H1 (cell line): ENCODE measurements around the gene PRF1. TPM values are rescaled to one million over a fixed set of nuclear protein-coding genes. Genes with fewer than 3 reads are reported as not detected.

Experiments
- CTCF ChIA-PET: fragments of 300-600 bp; sonication (Branson Sonifier 250); formaldehyde crosslinking; loops from one replicate; lab custom pipeline; 2021; ENCODE audit not compliant: partially characterized antibody; lab: Charles Lee
- POLR2A ChIA-PET: fragments of 300-600 bp; sonication (Branson Sonifier 250); formaldehyde crosslinking; loops from one replicate; lab custom pipeline; 2021; ENCODE audit warnings: inconsistent platforms; ENCODE audit not compliant: partially characterized antibody; lab: Charles Lee
- DNase-seq, 2 experiments: peaks; one replicate each; pipeline versions ENCODE4 v3.0.0 to v3.0.0-alpha.2; 2010 to 2022; ENCODE audit warnings: low spot score in 2 of 2, low read depth in 1 of 2, mixed read lengths in 1 of 2
- FAIRE-seq: peaks from 2 replicates; lab custom pipeline; 2011; peaks lifted over from hg19 to GRCh38; lab: Jason Lieb, UNC
- H2AFZ ChIP-seq: 2 replicates; pipeline ENCODE4 v1.8.1; 2012; ENCODE audit warnings: low read length, inconsistent platforms
- H2AK5ac ChIP-seq: 2 replicates; pipeline ENCODE4 v1.6.1; 2013; ENCODE audit warnings: low read depth, low read length
- H2BK120ac ChIP-seq: replicated peaks from 2 replicates; pipeline ENCODE3; 2013; ENCODE audit warnings: low read depth, low read length, inconsistent platforms
- H2BK12ac ChIP-seq: 2 replicates; pipeline ENCODE4 v1.6.1; 2013; ENCODE audit warnings: low read depth, low read length
- H2BK15ac ChIP-seq: 2 replicates; pipeline ENCODE4 v1.6.1; 2013; ENCODE audit warnings: low read length
- H2BK20ac ChIP-seq: 2 replicates; pipeline ENCODE4 v1.6.1; 2013; ENCODE audit warnings: low read length
- H2BK5ac ChIP-seq: 2 replicates; pipeline ENCODE4 v1.6.1; 2013; ENCODE audit warnings: low read depth, low read length
- H3K14ac ChIP-seq: 2 replicates; pipeline ENCODE4 v1.6.1; 2013; ENCODE audit warnings: inconsistent platforms; ENCODE audit not compliant: insufficient read length
- H3K18ac ChIP-seq: 2 replicates; pipeline ENCODE4 v1.6.1; 2013; ENCODE audit warnings: low read length; ENCODE audit errors: extremely low read depth
- H3K23ac ChIP-seq: 2 replicates; pipeline ENCODE4 v1.6.1; 2013; ENCODE audit warnings: inconsistent platforms; ENCODE audit not compliant: insufficient read length
- H3K23me2 ChIP-seq: 2 replicates; pipeline ENCODE4 v1.6.1; 2013; ENCODE audit warnings: low read depth, low read length
- H3K27ac ChIP-seq: 2 replicates; pipeline ENCODE4 v1.6.1; 2011; ENCODE audit warnings: low read depth, low read length, inconsistent platforms
- H3K27me3 ChIP-seq, 4 experiments: replicated peaks in 1 of 4; 1 replicate in 1 of 4; 2 replicates in 3 of 4; pipeline versions ENCODE4 v1.6.1 to v1.8.1; 2011 to 2013; ENCODE audit warnings: low read length in 3 of 4, mild to moderate bottlenecking in 3 of 4, inconsistent platforms in 2 of 4, mixed read lengths in 2 of 4, moderate library complexity in 1 of 4; ENCODE audit not compliant: control insufficient read depth in 3 of 4, insufficient read depth in 3 of 4; ENCODE audit errors: extremely low read depth in 1 of 4
- H3K36me3 ChIP-seq, 4 experiments: 2 replicates each; pipeline versions ENCODE4 v1.6.1 to v1.8.1; 2011 to 2013; ENCODE audit warnings: mild to moderate bottlenecking in 4 of 4, low read length in 3 of 4, moderate library complexity in 2 of 4, control low read depth in 1 of 4, inconsistent platforms in 1 of 4; ENCODE audit not compliant: insufficient read depth in 4 of 4, control insufficient read depth in 2 of 4
- H3K4ac ChIP-seq: replicated peaks from 2 replicates; pipeline ENCODE3; 2013; ENCODE audit warnings: low read length, low read depth, mixed read lengths, inconsistent platforms; ENCODE audit not compliant: insufficient read length
- H3K4me1 ChIP-seq, 4 experiments: replicated peaks in 1 of 4; 1 replicate in 1 of 4; 2 replicates in 3 of 4; pipeline versions ENCODE4 v1.6.1 to v1.8.1; 2011 to 2013; ENCODE audit warnings: low read length in 3 of 4, inconsistent platforms in 2 of 4, mixed read lengths in 1 of 4; ENCODE audit not compliant: insufficient read depth in 4 of 4, control insufficient read depth in 3 of 4
- H3K4me2 ChIP-seq, 2 experiments: 2 replicates each; pipeline versions ENCODE4 v1.6.1 to v1.8.1; 2011 to 2013; ENCODE audit warnings: low read depth in 2 of 2, low read length in 2 of 2, control low read depth in 1 of 2, inconsistent platforms in 1 of 2, mild to moderate bottlenecking in 1 of 2; ENCODE audit not compliant: insufficient read depth in 1 of 2
- H3K4me3 ChIP-seq, 4 experiments: fragments of 200-600, 300-600 bp in 1 of 4; sonication (generic), shearing (Covaris generic), sonication (Bioruptor Twin) in 1 of 4; 2 replicates each; pipeline versions ENCODE4 v1.5.1 to v1.8.1; 2011 to 2016; ENCODE audit warnings: low read length in 4 of 4, low read depth in 3 of 4, control low read depth in 2 of 4, inconsistent platforms in 2 of 4, mild to moderate bottlenecking in 2 of 4, mixed read lengths in 1 of 4, moderate library complexity in 1 of 4; ENCODE audit not compliant: insufficient read depth in 2 of 4; ENCODE audit errors: extremely low read depth in 1 of 4
- H3K56ac ChIP-seq: replicated peaks from 2 replicates; pipeline ENCODE3; 2013; ENCODE audit warnings: low read depth, mild to moderate bottlenecking, mixed read lengths, low read length, inconsistent platforms; ENCODE audit not compliant: insufficient read length
- H3K79me1 ChIP-seq: 2 replicates; pipeline ENCODE4 v1.6.1; 2013; ENCODE audit warnings: low read depth, low read length, control low read depth
- H3K79me2 ChIP-seq, 2 experiments: 2 replicates each; pipeline versions ENCODE4 v1.6.1 to v1.8.1; 2012 to 2013; ENCODE audit warnings: low read length in 2 of 2, mild to moderate bottlenecking in 2 of 2, inconsistent platforms in 1 of 2; ENCODE audit not compliant: insufficient read depth in 2 of 2, control insufficient read depth in 1 of 2
- H3K9ac ChIP-seq, 4 experiments: replicated peaks in 1 of 4; 1 replicate in 1 of 4; 2 replicates in 3 of 4; pipeline versions ENCODE4 v1.6.1 to v1.8.1; 2011 to 2013; ENCODE audit warnings: low read depth in 3 of 4, low read length in 3 of 4, control low read depth in 2 of 4, mild to moderate bottlenecking in 2 of 4, moderate library complexity in 2 of 4, inconsistent platforms in 1 of 4; ENCODE audit errors: extremely low read depth in 1 of 4
- H3K9me3 ChIP-seq, 2 experiments: 2 replicates each; pipeline versions ENCODE4 v1.6.1 to v1.8.1; 2012 to 2013; ENCODE audit warnings: mild to moderate bottlenecking in 2 of 2, moderate library complexity in 2 of 2, control low read depth in 1 of 2, inconsistent platforms in 1 of 2, low read depth in 1 of 2, low read length in 1 of 2, mixed read lengths in 1 of 2; ENCODE audit not compliant: insufficient read depth in 2 of 2
- H4K20me1 ChIP-seq, 2 experiments: replicated peaks in 1 of 2; 2 replicates each; pipeline versions ENCODE3 to v1.8.1; 2011 to 2013; ENCODE audit warnings: inconsistent platforms in 2 of 2, low read length in 2 of 2, mild to moderate bottlenecking in 1 of 2; ENCODE audit not compliant: insufficient read depth in 2 of 2, control insufficient read depth in 1 of 2
- H4K5ac ChIP-seq: 2 replicates; pipeline ENCODE4 v1.6.1; 2013; ENCODE audit warnings: low read length, low read depth, mixed read lengths, inconsistent platforms; ENCODE audit not compliant: insufficient read length
- H4K8ac ChIP-seq: 2 replicates; pipeline ENCODE4 v1.8.0; 2013; ENCODE audit warnings: mild to moderate bottlenecking, moderate library complexity, low read length, inconsistent platforms; ENCODE audit not compliant: insufficient read depth; ENCODE audit errors: extremely low read depth
- H4K91ac ChIP-seq: replicated peaks from 2 replicates; pipeline ENCODE3; 2013; ENCODE audit warnings: low read length, mixed read lengths, inconsistent platforms; ENCODE audit not compliant: insufficient read length
- CBX8 ChIP-seq: fragments of 300-800, 300-1000 bp; sonication (generic); IDR thresholded peaks from 2 replicates; pipeline ENCODE4 v1.7.1; 2016; ENCODE audit warnings: low read depth, low read length, borderline replicate concordance
- CTBP2 ChIP-seq: IDR thresholded peaks from 2 replicates; pipeline ENCODE4 v1.7.0; 2011; ENCODE audit warnings: borderline replicate concordance, mild to moderate bottlenecking, moderate library complexity, mixed read lengths, low read length; ENCODE audit not compliant: insufficient read depth, insufficient read length
- KDM5A ChIP-seq: fragments of 200-600 bp; IDR thresholded peaks from 2 replicates; pipeline ENCODE4 v1.7.1; 2012; ENCODE audit warnings: mild to moderate bottlenecking, low read length, inconsistent platforms, mixed read lengths
- TCF12 ChIP-seq: IDR thresholded peaks from 2 replicates; pipeline ENCODE4 v1.6.1; 2011; ENCODE audit warnings: low read depth, mild to moderate bottlenecking, low read length
- WGBS, 2 experiments: shearing (Covaris generic) in 1 of 2; methylation state at CpG; one replicate each; pipeline versions ENCODE4 v1.1.6 to v1.1.7; 2013 to 2015; ENCODE audit warnings: low lambda C conversion rate in 2 of 2, mixed read lengths in 2 of 2, inconsistent platforms in 1 of 2, low coverage in 1 of 2, missing lambda C conversion rate in 1 of 2; ENCODE audit not compliant: insufficient replicate concordance in 2 of 2, insufficient coverage in 1 of 2, insufficient read length in 1 of 2; ENCODE audit errors: extremely low coverage in 1 of 2, missing lambda C conversion rate in 1 of 2; 5-methylcytosine and 5-hydroxymethylcytosine counted together
- polyA plus RNA-seq, 7 experiments: library from polyadenylated mRNA; depleted of rRNA in 3 of 7; stranded (reverse) in 5 of 7; unstranded in 2 of 7; fragments of >200 nt in 5 of 7; fragments of 200-250 nt in 2 of 7; gene quantifications; 1 replicate in 5 of 7; 2 replicates in 1 of 7; 4 replicates in 1 of 7; pipeline versions ENCODE4 v1.2.1 to v1.2.3, GENCODE V29; 2011 to 2013; ENCODE audit warnings: missing spikeins in 2 of 7, mixed read lengths in 2 of 7
- total RNA-seq: library from RNA; stranded (reverse); fragmentation: NEBNext Ultra II Directional; extraction: Animal tissue kit (Norgen Biotek cat#: 25700); gene quantifications from 2 replicates; pipeline ENCODE4 v1.2.1, GENCODE V29; 2021

Gene PRF1
- total and polyA plus RNA-seq, 2 of the 8 experiments (the other 6 are each of a cell fraction or from before 2014, with no cell fraction given): 0.15 TPM; not detected in 1

DNA sequence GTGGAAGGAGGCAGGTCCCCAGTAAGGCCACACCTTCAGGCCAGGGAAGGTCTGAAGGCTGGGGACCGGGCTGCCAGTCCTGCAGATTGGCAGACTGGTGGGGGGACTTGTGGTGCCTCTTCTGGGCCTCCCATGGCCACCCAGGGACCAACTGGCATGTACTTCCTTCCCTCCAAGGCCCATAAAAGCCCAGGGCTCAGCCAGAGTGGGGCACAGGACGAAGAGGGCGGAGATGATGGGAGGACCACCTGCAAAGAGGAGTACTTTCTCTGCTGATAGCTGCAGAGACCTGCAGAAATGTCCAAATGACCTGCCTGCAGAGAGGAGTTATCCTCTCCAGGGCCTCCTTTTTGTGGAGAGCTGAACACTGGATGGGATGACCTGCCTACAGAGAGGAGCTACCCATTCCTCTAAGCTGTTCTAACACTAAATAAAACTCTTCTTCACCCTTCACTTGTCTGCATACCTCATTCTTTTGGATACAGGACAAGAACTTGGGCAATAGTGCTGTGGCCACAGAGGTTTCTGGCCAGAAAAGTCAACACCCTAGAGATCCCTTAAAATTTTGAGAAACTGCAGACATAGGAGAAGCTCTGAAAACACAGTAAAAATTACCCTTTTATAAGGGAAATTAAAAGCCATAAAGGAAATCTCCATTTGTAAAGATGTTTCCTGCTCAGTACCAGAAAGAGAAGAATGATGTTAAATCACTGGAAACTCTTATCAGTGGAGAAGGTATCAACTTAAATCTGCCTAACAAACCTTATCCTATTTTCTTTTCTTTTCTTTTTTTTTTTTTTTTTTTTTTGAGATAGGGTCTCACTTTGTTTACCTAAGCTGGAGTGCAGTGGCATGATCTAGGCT is 20.7 kb upstream of the PRF1 start:
- peak overlapping the region; percentile 98 for H2BK5ac ChIP-seq
- no peaks in the 10 kb centered on the region for H4K20me1 ChIP-seq
- no peak overlapping the region for H2AFZ ChIP-seq
- H2AK5ac ChIP-seq: peak overlapping the region; percentile 77
- TF ChIP-seq TCF12 (no peak), CTBP2 (peak; percentile 34), KDM5A (no peak), CBX8 (no peak)
- DNase-seq (peak in 1 of 2 experiments; percentile 56), FAIRE-seq (no peak)
- peak overlapping the region; percentile 90; the same call in 1 of the 2 replicates for H2BK12ac ChIP-seq
- no peak overlapping the region for H3K23ac ChIP-seq
- H3K36me3 ChIP-seq: no peaks in the 10 kb centered on the region
- no peaks in the 10 kb centered on the region for H3K27me3 ChIP-seq
- H4K91ac ChIP-seq: peak overlapping the region; percentile 97
- ChIA-PET POLR2A (interaction anchor here (1.0 to 1.6 kb wide), 4 partner anchors 9 to 137 kb away, joined by 3 to 4 read pairs (median 4); no protein-coding TSS in a partner anchor), CTCF (interaction anchor here (0.7 to 1.7 kb wide), 4 partner anchors 10 to 256 kb away, joined by 3 to 6 read pairs (median 4); no protein-coding TSS in a partner anchor)
- no peak overlapping the region; a peak in 1 of 7 replicates for H3K9ac ChIP-seq
- H3K4me3 ChIP-seq: no peak overlapping the region; a peak in 1 of 8 replicates
- H3K4me2 ChIP-seq: peak overlapping the region; percentile 4 to 20; a peak in 2 of 4 replicates
- peak overlapping the region; percentile 86 for H3K4ac ChIP-seq
- H4K5ac ChIP-seq: peak overlapping the region; percentile 58
- no peaks in the 10 kb centered on the region for H3K79me2 ChIP-seq
- peaks cover 10 to 24% (median 15%) of the 10 kb centered on the region in 4 experiments for H3K4me1 ChIP-seq
- no peak overlapping the region for H3K14ac ChIP-seq
- H3K56ac ChIP-seq: peak overlapping the region; percentile 52
- H2BK120ac ChIP-seq: peak overlapping the region; percentile 90
- H3K27ac ChIP-seq: peak overlapping the region; percentile 60; the same call in 1 of the 2 replicates
- peaks cover 7 to 17% of the 10 kb centered on the region in 2 experiments; a peak in 3 of 4 replicates for H3K9me3 ChIP-seq
- 0 out of 2 replicates have a peak overlapping the region, but pooled peaks have one; percentile 83 for H2BK15ac ChIP-seq
- peak overlapping the region; percentile 39; the same call in 1 of the 2 replicates for H4K8ac ChIP-seq
- H3K79me1 ChIP-seq: no peaks in the 10 kb centered on the region
- peak overlapping the region; percentile 99 for H3K18ac ChIP-seq
- H3K23me2 ChIP-seq: no peaks in the 10 kb centered on the region
- WGBS, 2 experiments: 85% methylated on average over 3 of the region's 3 CpGs; no CpG with 5 or more reads in 1 of the 2 experiments
- peak overlapping the region; percentile 94 for H2BK20ac ChIP-seq
